ENCODE measurements around the gene INPP5D.

INPP5D gene

DNA sequence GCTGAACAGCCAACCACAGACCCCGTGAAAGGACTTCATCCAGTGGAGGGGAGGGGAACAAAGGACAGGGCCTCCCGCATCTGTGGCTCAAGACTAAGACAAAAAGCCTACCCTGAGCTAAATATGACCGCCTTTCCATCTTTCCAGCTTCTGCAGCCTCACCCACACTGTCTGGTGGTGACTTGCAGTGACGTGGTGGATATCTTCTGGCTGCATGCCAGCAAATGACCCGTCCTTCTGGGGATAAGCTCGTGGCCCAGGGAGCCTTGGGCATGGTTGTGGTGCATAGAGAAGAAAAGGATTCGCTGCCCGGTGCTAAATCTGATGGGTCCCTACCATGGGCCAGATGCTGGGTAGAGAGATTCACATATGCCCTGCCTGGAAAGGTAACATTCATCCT lies 38.4 kb upstream of the INPP5D start:
- H3K4me2 ChIP-seq (ENCODE audit: low read length): no peak overlapping the region
- H3K56ac ChIP-seq (ENCODE audit: low read length): no peak overlapping the region
- H3K4me1 ChIP-seq (ENCODE audit: control insufficient read depth, low read depth, low read length): peaks cover 3% of the 10 kb centered on the region
- H4K8ac ChIP-seq (ENCODE audit: low read depth, low read length): no peak overlapping the region
- H2BK15ac ChIP-seq (replicated peaks; ENCODE audit: low read depth): no peak overlapping the region
- no peaks in the 10 kb centered on the region for H3K79me2 ChIP-seq (ENCODE audit: control insufficient read depth, insufficient read depth, low read length)
- no peak overlapping the region for H4K5ac ChIP-seq (ENCODE audit: low read length)
- no peak overlapping the region for H3K27ac ChIP-seq (ENCODE audit: low read depth, low read length)
- H3K23ac ChIP-seq (ENCODE audit: low read length): no peak overlapping the region
- no peaks in the 10 kb centered on the region for H3K36me3 ChIP-seq (ENCODE audit: control insufficient read depth, insufficient read depth, low read length)
- no peak overlapping the region for H3K9ac ChIP-seq (ENCODE audit: low read length)
- no peak for DNase-seq
- H3K79me1 ChIP-seq (ENCODE audit: low read length): no peaks in the 10 kb centered on the region
- WGBS (ENCODE audit: extremely low coverage, insufficient coverage, low lambda C conversion rate): no CpG with 5 or more reads among the region's 8 CpGs
- no peaks in the 10 kb centered on the region for H3K27me3 ChIP-seq (ENCODE audit: insufficient read depth, low read length, poor library complexity)
- no peak overlapping the region for H2BK5ac ChIP-seq (ENCODE audit: low read length)
- H3K18ac ChIP-seq (ENCODE audit: low read length): no peak overlapping the region
- H2AK5ac ChIP-seq (ENCODE audit: low read length): no peak overlapping the region
- H2BK120ac ChIP-seq (ENCODE audit: low read depth, low read length): no peak overlapping the region
- no peak overlapping the region for H3K4ac ChIP-seq (ENCODE audit: low read depth, low read length)
- no peak overlapping the region for H3K4me3 ChIP-seq (ENCODE audit: low read length)

DNA sequence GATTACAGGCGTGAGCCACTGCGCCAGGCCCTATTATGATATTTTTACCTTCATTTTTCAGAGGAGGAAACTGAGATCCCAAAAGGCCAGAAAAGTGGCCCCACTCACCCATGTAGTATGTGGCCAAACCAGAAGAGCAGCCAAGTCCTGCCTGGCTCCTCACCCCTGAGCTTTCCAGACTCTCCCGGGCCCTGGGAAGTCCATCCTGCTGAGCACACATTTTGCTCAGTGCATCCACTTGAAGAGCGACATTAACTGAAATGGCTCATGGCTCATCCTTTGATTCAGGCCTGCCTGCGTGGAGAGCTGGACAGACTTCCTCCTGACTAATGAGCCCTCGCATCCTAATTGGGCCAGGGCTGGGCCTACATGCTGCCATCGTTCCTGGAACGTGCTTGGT lies 37.6 kb upstream of the INPP5D start:
- H3K36me3 ChIP-seq (ENCODE audit: control insufficient read depth, insufficient read depth, low read length): no peaks in the 10 kb centered on the region
- peaks cover 3% of the 10 kb centered on the region for H3K4me1 ChIP-seq (ENCODE audit: control insufficient read depth, low read depth, low read length)
- no peak overlapping the region for H3K4me2 ChIP-seq (ENCODE audit: low read length)
- no peak for DNase-seq
- H2AK5ac ChIP-seq (ENCODE audit: low read length): no peak overlapping the region
- H2BK120ac ChIP-seq (ENCODE audit: low read depth, low read length): no peak overlapping the region
- WGBS (ENCODE audit: extremely low coverage, insufficient coverage, low lambda C conversion rate): no CpG with 5 or more reads among the region's 8 CpGs
- no peak overlapping the region for H3K4me3 ChIP-seq (ENCODE audit: low read length)
- no peak overlapping the region for H4K5ac ChIP-seq (ENCODE audit: low read length)
- H3K27me3 ChIP-seq (ENCODE audit: insufficient read depth, low read length, poor library complexity): no peaks in the 10 kb centered on the region
- H2BK5ac ChIP-seq (ENCODE audit: low read length): no peak overlapping the region
- no peak overlapping the region for H3K27ac ChIP-seq (ENCODE audit: low read depth, low read length)
- no peak overlapping the region for H3K9ac ChIP-seq (ENCODE audit: low read length)
- no peak overlapping the region for H3K56ac ChIP-seq (ENCODE audit: low read length)
- H3K4ac ChIP-seq (ENCODE audit: low read depth, low read length): no peak overlapping the region
- no peaks in the 10 kb centered on the region for H3K79me2 ChIP-seq (ENCODE audit: control insufficient read depth, insufficient read depth, low read length)
- no peak overlapping the region for H3K18ac ChIP-seq (ENCODE audit: low read length)
- H2BK15ac ChIP-seq (replicated peaks; ENCODE audit: low read depth): no peak overlapping the region
- H3K79me1 ChIP-seq (ENCODE audit: low read length): no peaks in the 10 kb centered on the region
- H3K23ac ChIP-seq (ENCODE audit: low read length): no peak overlapping the region
- H4K8ac ChIP-seq (ENCODE audit: low read depth, low read length): no peak overlapping the region

DNA sequence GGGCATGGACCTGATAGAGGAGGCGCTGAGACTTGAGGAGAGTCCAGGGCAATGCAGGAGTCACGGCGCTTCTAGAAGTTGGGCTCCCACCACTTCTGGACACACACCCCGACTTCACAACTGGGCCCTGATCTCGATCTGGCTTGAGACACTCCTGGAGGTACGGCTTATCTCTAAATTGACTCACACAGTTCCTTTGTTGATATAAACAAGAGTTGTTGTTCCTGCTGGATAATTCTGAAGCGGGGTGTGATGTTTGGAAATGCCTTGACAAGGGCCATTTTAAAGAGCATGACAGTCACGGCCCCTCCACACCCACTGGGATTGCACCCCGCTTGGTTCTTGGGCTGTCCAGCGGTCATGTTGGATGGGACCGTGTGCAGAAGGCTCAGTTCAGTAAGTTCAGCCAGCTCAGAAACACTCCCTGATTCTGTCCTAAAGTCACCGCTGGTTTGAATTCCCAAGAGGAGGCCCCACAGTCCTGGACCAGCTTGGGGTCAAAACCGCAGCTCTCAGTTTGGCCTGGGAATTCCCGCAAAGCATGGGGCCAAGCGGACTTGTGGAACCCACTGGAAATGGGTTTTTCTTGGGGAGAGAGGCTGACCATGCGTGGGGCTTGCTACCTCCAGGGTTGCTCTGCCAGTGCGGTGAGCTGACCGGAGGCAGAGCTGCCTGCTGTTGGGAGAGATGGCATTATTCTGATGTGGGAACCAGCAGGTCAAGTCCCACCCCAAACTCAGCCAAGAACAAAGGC lies 37.0 kb upstream of the INPP5D start:
- no peak overlapping the region for H3K23ac ChIP-seq (ENCODE audit: low read length)
- no peaks in the 10 kb centered on the region for H3K79me2 ChIP-seq (ENCODE audit: control insufficient read depth, insufficient read depth, low read length)
- H2BK120ac ChIP-seq (ENCODE audit: low read depth, low read length): no peak overlapping the region
- no CpG with 5 or more reads among the region's 18 CpGs for WGBS (ENCODE audit: extremely low coverage, insufficient coverage, low lambda C conversion rate)
- no peak overlapping the region for H3K4me2 ChIP-seq (ENCODE audit: low read length)
- no peak overlapping the region for H3K4me3 ChIP-seq (ENCODE audit: low read length)
- H4K8ac ChIP-seq (ENCODE audit: low read depth, low read length): no peak overlapping the region
- no peaks in the 10 kb centered on the region for H3K27me3 ChIP-seq (ENCODE audit: insufficient read depth, low read length, poor library complexity)
- no peak overlapping the region for H3K18ac ChIP-seq (ENCODE audit: low read length)
- no peak overlapping the region for H2BK5ac ChIP-seq (ENCODE audit: low read length)
- H4K5ac ChIP-seq (ENCODE audit: low read length): no peak overlapping the region
- no peaks in the 10 kb centered on the region for H3K36me3 ChIP-seq (ENCODE audit: control insufficient read depth, insufficient read depth, low read length)
- H2AK5ac ChIP-seq (ENCODE audit: low read length): no peak overlapping the region
- H3K27ac ChIP-seq (ENCODE audit: low read depth, low read length): no peak overlapping the region
- no peak overlapping the region for H3K9ac ChIP-seq (ENCODE audit: low read length)
- H3K56ac ChIP-seq (ENCODE audit: low read length): no peak overlapping the region
- H2BK15ac ChIP-seq (replicated peaks; ENCODE audit: low read depth): no peak overlapping the region
- H3K79me1 ChIP-seq (ENCODE audit: low read length): no peaks in the 10 kb centered on the region
- H3K4me1 ChIP-seq (ENCODE audit: control insufficient read depth, low read depth, low read length): peaks cover 3% of the 10 kb centered on the region
- H3K4ac ChIP-seq (ENCODE audit: low read depth, low read length): no peak overlapping the region
- no peak for DNase-seq

DNA sequence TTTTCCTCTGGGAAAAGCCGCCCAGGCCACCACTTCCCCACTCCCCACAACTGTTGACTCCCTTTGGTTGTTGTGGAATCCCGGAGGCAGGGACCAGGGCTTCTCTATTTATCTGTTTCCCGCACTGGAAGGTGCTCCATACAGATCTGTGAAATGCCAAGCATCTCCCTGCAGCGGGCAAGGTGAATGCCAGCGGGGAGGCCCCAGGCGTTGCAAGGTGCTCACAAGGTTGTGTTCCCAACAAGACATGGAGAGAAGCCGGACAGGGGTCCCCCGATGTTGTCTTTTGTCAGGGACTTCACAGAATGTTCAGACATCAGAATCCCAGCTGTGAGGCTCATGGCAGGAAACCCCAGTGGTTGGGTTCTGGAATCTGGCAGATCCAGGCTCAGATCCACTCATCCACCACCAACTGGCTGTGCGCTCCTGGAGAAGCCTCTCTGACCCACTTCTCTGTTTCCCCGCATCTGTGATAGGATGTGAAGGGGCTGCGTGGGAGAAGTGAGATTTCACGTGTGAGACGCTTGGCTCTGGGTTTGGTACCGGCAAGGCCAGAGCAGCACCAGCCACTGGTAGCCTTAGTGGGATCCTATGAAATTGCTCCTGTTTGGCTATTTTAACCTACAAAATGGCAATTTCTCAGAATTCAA lies 36.3 kb upstream of the INPP5D start:
- WGBS (ENCODE audit: extremely low coverage, insufficient coverage, low lambda C conversion rate): no CpG with 5 or more reads among the region's 14 CpGs
- H3K4me2 ChIP-seq (ENCODE audit: low read length): no peak overlapping the region
- no peak overlapping the region for H3K56ac ChIP-seq (ENCODE audit: low read length)
- H3K27me3 ChIP-seq (ENCODE audit: insufficient read depth, low read length, poor library complexity): no peaks in the 10 kb centered on the region
- H3K27ac ChIP-seq (ENCODE audit: low read depth, low read length): no peak overlapping the region
- H2BK15ac ChIP-seq (replicated peaks; ENCODE audit: low read depth): no peak overlapping the region
- no peak overlapping the region for H3K9ac ChIP-seq (ENCODE audit: low read length)
- H2BK5ac ChIP-seq (ENCODE audit: low read length): no peak overlapping the region
- no peak overlapping the region for H3K18ac ChIP-seq (ENCODE audit: low read length)
- H2BK120ac ChIP-seq (ENCODE audit: low read depth, low read length): no peak overlapping the region
- H3K79me2 ChIP-seq (ENCODE audit: control insufficient read depth, insufficient read depth, low read length): no peaks in the 10 kb centered on the region
- no peak overlapping the region for H4K8ac ChIP-seq (ENCODE audit: low read depth, low read length)
- no peak for DNase-seq
- no peak overlapping the region for H3K23ac ChIP-seq (ENCODE audit: low read length)
- no peaks in the 10 kb centered on the region for H3K79me1 ChIP-seq (ENCODE audit: low read length)
- no peak overlapping the region for H3K4ac ChIP-seq (ENCODE audit: low read depth, low read length)
- H2AK5ac ChIP-seq (ENCODE audit: low read length): no peak overlapping the region
- H3K4me1 ChIP-seq (ENCODE audit: control insufficient read depth, low read depth, low read length): peaks cover 3% of the 10 kb centered on the region
- H3K36me3 ChIP-seq (ENCODE audit: control insufficient read depth, insufficient read depth, low read length): no peaks in the 10 kb centered on the region
- no peak overlapping the region for H3K4me3 ChIP-seq (ENCODE audit: low read length)
- H4K5ac ChIP-seq (ENCODE audit: low read length): no peak overlapping the region

DNA sequence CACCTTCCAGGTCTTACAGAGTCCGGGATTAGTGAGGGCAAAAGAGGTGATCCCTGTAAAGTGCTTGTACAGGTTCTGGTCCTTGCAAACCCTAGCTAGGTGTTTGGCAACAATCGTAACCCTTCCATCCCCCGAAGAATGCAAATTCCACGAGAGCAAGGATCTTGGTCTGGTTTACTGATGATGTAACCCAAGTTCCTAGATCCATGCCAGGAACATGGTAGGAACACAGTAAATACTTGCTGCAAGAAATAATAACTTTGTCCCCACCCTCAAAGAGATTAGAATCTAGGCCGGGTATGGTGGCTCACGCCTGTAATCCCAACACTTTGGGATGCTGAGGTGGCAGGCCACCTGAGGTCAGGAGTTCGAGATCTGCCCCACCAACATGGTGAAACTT lies 34.4 kb upstream of the INPP5D start:
- Histone ChIP-seq H2AK5ac (ENCODE audit: low read length) (no peak overlapping the region), H4K5ac (ENCODE audit: low read length) (no peak overlapping the region), H3K79me1 (ENCODE audit: low read length) (no peaks in the 10 kb centered on the region), H3K4me2 (ENCODE audit: low read length) (no peak overlapping the region), H3K4ac (ENCODE audit: low read depth, low read length) (no peak overlapping the region), H3K79me2 (ENCODE audit: control insufficient read depth, insufficient read depth, low read length) (no peaks in the 10 kb centered on the region), H2BK15ac (replicated peaks; ENCODE audit: low read depth) (no peak overlapping the region), H3K56ac (ENCODE audit: low read length) (no peak overlapping the region), H3K36me3 (ENCODE audit: control insufficient read depth, insufficient read depth, low read length) (no peaks in the 10 kb centered on the region), H3K23ac (ENCODE audit: low read length) (no peak overlapping the region), H2BK5ac (ENCODE audit: low read length) (no peak overlapping the region), H3K4me1 (ENCODE audit: control insufficient read depth, low read depth, low read length) (peaks cover 3% of the 10 kb centered on the region), H3K4me3 (ENCODE audit: low read length) (no peak overlapping the region), H3K27me3 (ENCODE audit: insufficient read depth, low read length, poor library complexity) (no peaks in the 10 kb centered on the region), H3K18ac (ENCODE audit: low read length) (no peak overlapping the region), H4K8ac (ENCODE audit: low read depth, low read length) (no peak overlapping the region), H3K9ac (ENCODE audit: low read length) (no peak overlapping the region), H2BK120ac (ENCODE audit: low read depth, low read length) (no peak overlapping the region), H3K27ac (ENCODE audit: low read depth, low read length) (peak overlapping the region; percentile 48)
- WGBS (ENCODE audit: extremely low coverage, insufficient coverage, low lambda C conversion rate): no CpG with 5 or more reads among the region's 7 CpGs
- DNase-seq: peak; percentile 60

Data from mesendoderm (in vitro differentiated cells).